Pancreas (tissue), 10 donors: ENCODE data around the gene PNPO. TPM values are rescaled to one million over a fixed set of nuclear protein-coding genes. Genes with fewer than 3 reads are reported as not detected.

Experiments used
- ATAC-seq, 4 donors: fragments of 200-7000 bp; cut with Tn5 transposase; one replicate each; pipeline versions ENCODE4 v1.8.0 to v1.9.1; 2020; ENCODE audit warnings: mild to moderate bottlenecking in 4 of 4, moderate library complexity in 4 of 4
- DNase-seq, 6 donors: peaks; one replicate each; pipeline ENCODE4 v3.0.0-alpha.2; 2020
- FAIRE-seq: peaks from 2 replicates; lab custom pipeline; 2012; peaks lifted over from hg19 to GRCh38; lab: Jason Lieb, UNC
- H3K27ac ChIP-seq, 4 donors: fragments of 200-600 bp; sonication (generic); 1 replicate in 3 of 4; 2 replicates in 1 of 4; pipeline versions ENCODE4 v1.5.0 to v1.8.0; 2020
- H3K27me3 ChIP-seq, 4 donors: fragments of 200-600 bp; one replicate each; pipeline ENCODE4 v1.8.0; 2021
- H3K36me3 ChIP-seq, 3 donors: fragments of 200-600 bp; sonication (generic) in 1 of 3; one replicate each; pipeline versions ENCODE4 v1.5.0 to v1.8.0; 2020 to 2021
- H3K4me1 ChIP-seq, 3 donors: fragments of 200-600 bp; one replicate each; pipeline ENCODE4 v1.8.0; 2021
- H3K4me3 ChIP-seq, 4 donors: fragments of 200-600 bp; sonication (generic) in 2 of 4; one replicate each; pipeline versions ENCODE4 v1.5.0 to v1.8.0; 2020 to 2021
- H3K9me3 ChIP-seq, 4 donors: fragments of 200-600 bp; one replicate each; pipeline ENCODE4 v1.8.0; 2021
- CTCF ChIP-seq, 4 donors: fragments of 200-600 bp; sonication (generic) in 3 of 4; IDR thresholded peaks; one replicate each; pipeline versions ENCODE4 v1.5.0 to v1.8.0; 2021; ENCODE audit warnings: antibody characterized with exemption in 4 of 4
- WGBS, 2 donors: extraction: QIAGEN DNeasy Blood & Tissue Kit; methylation state at CpG; one replicate each; pipeline ENCODE4 v1.1.7; 2013; 5-methylcytosine and 5-hydroxymethylcytosine counted together
- intact Hi-C, 3 donors: fragments of 100-400 bp; cut with DNase I; formaldehyde crosslinking; loops; one replicate each; pipeline versions ENCODE4 v1.11.1 to v1.14.2; 2022
- polyA plus RNA-seq, 2 donors: library from polyadenylated mRNA; stranded (reverse); fragments of 200-250 nt; gene quantifications; one replicate each; pipeline ENCODE4 v1.2.3, GENCODE V29; 2013
- total RNA-seq, 6 donors: library from RNA; stranded (reverse); fragmentation: NEBNext Ultra II Directional in 4 of 6; extraction: Animal tissue kit (Norgen Biotek cat#: 25700) in 4 of 6; gene quantifications; one replicate each; pipeline versions ENCODE4 v1.2.1 to v1.2.4, GENCODE V29; 2021 to 2023
- donor health status: healthy with polysubstance abuse.
- donor health status: DM: no; HTN: no; CAD: no; lungs with moderate emphysema.
- donor health status: DM: no; HTN: no; CAD: no.
- donor health status: control.
- donor health status: control.
- donor health status: Bipolar disorder and iron deficiency.
- donor health status: DM: yes; HTN: yes; CAD: no.
- donor health status: DM: no; HTN: no; CAD: no.
- donor health status: DM: no; HTN: no; CAD: no.
- donor health status: DM: yes; HTN: yes; CAD: no.

The PNPO gene
- total and polyA plus RNA-seq, 8 donors = 6.5 to 23.5 (median 16.2) TPM

DNA sequence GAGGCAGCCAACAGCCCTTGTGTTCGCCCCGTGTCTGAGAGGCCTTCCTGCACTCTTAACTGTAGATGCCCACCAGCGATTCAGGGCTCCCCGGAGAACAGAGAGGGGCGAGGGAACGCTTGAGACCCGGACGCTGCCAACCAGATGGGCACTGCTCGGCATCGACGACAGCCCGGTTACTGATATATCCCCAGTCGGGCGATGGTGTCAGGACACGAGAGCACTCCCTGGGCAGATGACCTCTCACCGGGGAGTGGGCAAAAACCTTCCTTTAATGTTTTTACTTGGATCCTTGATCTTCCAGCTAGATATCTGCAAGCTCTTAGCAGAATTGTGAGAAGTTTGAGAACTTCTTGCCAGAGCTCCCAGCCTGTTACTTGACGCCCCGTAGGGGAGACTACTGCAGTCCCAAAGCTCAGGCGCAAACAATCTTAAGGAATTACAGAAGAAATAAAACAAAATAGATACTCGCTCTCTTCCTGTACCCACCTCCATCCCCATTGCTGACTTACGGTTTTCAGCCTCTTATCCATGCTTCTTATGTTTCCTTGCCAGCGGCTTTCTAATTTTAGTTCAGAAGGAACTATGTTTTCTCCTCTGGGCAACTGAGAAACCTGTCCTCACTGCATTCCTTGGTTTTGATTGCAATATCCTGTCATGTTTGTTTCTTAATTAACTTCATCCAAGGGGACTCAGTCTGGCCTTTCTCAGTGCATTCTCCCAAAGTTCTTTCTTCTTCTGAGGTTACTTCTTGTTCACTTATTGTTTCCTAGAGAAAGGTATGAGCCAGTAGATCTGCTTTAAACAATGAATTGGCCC is 44.5 kb upstream of the PNPO start:
- 2% methylated on average over 22 of the region's 22 CpGs for WGBS, 2 donors

GRCh38 chr17:47897561-47897960 is 43.8 kb upstream of the PNPO start:
- intact Hi-C loops = no loop called here
- Histone ChIP-seq H3K4me3 (peak overlapping the region in 1 of 4 donors; percentile 81), H3K4me1 (peaks cover 0 to 15% (median 0%) of the 10 kb centered on the region in 3 donors), H3K36me3 (no peaks in the 10 kb centered on the region), H3K9me3 (no peaks in the 10 kb centered on the region), H3K27ac (peak overlapping the region in 1 of 4 donors; percentile 99), H3K27me3 (no peaks in the 10 kb centered on the region)
- FAIRE-seq (no peak), ATAC-seq (no peak), DNase-seq (no peak)
- 59 to 65% methylated on average over 5 of the region's 5 CpGs for WGBS, 2 donors
- TF ChIP-seq CTCF (IDR thresholded peaks at IDR 0.05) = no peak

More for the DNA sequence above, 44.5 kb upstream of the PNPO start:
- peak overlapping the region; percentile 96 to 99 (median 98) for H3K27ac ChIP-seq
- no peak for TF ChIP-seq CTCF (IDR thresholded peaks at IDR 0.05)
- no peak for DNase-seq
- no peaks in the 10 kb centered on the region for H3K9me3 ChIP-seq
- ATAC-seq = no peak
- H3K4me3 ChIP-seq = peak overlapping the region; percentile 39 to 89 (median 78)
- H3K4me1 ChIP-seq = peaks cover 0 to 15% (median 0%) of the 10 kb centered on the region in 3 donors
- FAIRE-seq = no peak
- H3K27me3 ChIP-seq = no peaks in the 10 kb centered on the region
- H3K36me3 ChIP-seq = no peaks in the 10 kb centered on the region
- intact Hi-C loops = no loop called here

- ATAC-seq (no peak), FAIRE-seq (no peak), DNase-seq (no peak)
- Histone ChIP-seq H3K27me3 (no peaks in the 10 kb centered on the region), H3K27ac (no peak overlapping the region), H3K36me3 (no peaks in the 10 kb centered on the region), H3K4me1 (peaks cover 0 to 15% (median 0%) of the 10 kb centered on the region in 3 donors), H3K4me3 (no peak overlapping the region), H3K9me3 (no peaks in the 10 kb centered on the region)
- intact Hi-C loops = no loop called here
- no peak for TF ChIP-seq CTCF (IDR thresholded peaks at IDR 0.05)
Measured at GRCh38 chr17:47898241-47898640, 43.1 kb upstream of the PNPO start.

DNA sequence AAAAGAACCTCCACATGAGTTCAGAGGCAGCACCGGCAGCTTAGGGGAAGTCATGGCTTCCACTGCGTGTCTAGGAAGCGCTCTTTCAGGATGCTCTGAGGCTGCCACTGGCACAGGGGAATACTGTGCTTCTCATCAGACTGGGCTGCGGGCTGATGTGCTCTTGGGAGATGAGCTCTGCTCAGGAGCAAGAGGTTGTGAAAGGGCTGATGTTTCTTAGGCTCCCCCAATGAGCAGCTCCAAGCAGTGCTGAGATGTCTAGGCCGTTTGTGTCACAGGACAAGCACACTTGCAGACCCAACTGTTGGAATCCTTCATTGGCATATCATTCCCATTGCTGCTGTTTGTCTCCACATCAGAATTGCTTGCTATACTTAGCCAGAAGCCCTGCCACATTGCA is 41.7 kb upstream of the PNPO start:
- no peak overlapping the region for H3K27ac ChIP-seq

More for the DNA sequence above, 41.7 kb upstream of the PNPO start:
- ATAC-seq (no peak), FAIRE-seq (no peak), DNase-seq (peak in 1 of 6 donors; percentile 18)
- H3K27me3 ChIP-seq = no peaks in the 10 kb centered on the region
- 88 to 90% methylated on average over 5 of the region's 5 CpGs for WGBS, 2 donors
- no peak overlapping the region for H3K4me3 ChIP-seq
- H3K9me3 ChIP-seq = no peaks in the 10 kb centered on the region
- intact Hi-C loops = no loop called here
- no peaks in the 10 kb centered on the region for H3K36me3 ChIP-seq
- no peak for TF ChIP-seq CTCF (IDR thresholded peaks at IDR 0.05)
- H3K4me1 ChIP-seq = peaks cover 0 to 13% (median 2%) of the 10 kb centered on the region in 3 donors
